Measurements from ENCODE around the gene WNT10A.

GRCh38 chr2:218894151-218894879, 13.7 kb downstream of the WNT10A start:
- TF ChIP-seq CTCF (conservative IDR thresholded peaks at IDR 0.05; ENCODE audit: low read length) (no peak), EZH2phosphoT487 (IDR thresholded peaks at IDR 0.05; ENCODE audit: borderline replicate concordance) (no peak)
